ENCODE measurements around the gene DTX2.
"Not testable (repeated sequence)": the region's sequence is repeated elsewhere in the genome, so short reads cannot be mapped to it uniquely, and the experiment has no call there.

The DTX2 gene

DNA sequence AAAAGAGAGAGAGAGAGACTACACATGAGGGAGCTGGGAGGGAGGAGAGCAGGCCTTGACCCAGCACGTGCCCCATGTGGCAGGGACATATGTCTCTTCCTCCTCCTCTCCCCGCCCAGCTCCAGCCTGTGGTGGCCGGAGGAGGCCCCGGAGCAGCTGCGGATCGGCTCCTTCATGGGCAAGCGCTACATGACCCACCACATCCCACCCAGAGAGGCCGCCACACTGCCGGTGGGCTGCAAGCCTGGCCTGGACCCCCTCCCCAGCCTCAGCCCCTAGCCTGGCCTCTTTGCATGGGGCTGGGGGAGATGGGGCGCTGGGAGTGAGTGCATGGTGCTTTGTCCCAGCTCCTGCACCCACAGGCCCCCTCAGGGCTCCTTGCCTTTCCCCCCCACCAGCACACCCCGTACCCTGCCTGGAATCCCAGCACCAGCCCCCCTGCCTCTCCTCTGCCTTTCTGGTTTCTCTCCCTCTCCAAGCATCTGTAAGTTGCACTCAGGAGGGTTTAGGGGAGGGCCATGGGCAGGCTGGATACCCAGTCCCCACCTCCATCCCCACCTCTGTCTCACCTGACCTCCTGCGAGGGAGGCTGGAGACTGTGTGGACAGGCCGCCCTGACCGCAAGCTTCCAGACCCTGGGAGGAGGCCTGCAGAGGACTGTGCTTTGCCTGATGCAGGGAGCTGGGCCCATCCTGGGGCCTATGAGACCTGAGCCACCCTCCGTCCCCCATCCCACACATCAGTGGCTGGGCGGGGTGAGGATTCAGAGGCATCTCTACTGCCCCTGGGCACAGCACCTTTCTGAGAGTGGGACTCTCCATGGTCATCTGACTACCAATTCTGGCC is 53.6 kb downstream of the DTX2 start:
- TF ChIP-seq SIN3A (IDR thresholded peaks at IDR 0.05; ENCODE audit: borderline replicate concordance, insufficient read depth, low read length) (no peak), FOXP2 (optimal IDR thresholded peaks at IDR 0.05; ENCODE audit: borderline replicate concordance, extremely low read depth, extremely low read length, insufficient read depth) (no peak), TAF1 (IDR thresholded peaks at IDR 0.05; ENCODE audit: borderline replicate concordance, insufficient read depth, low read length) (no peak), POLR2AphosphoS5 (IDR thresholded peaks at IDR 0.05; ENCODE audit: low read depth, low read length) (no peak)
- TF ChIP-seq, protein P1, sequence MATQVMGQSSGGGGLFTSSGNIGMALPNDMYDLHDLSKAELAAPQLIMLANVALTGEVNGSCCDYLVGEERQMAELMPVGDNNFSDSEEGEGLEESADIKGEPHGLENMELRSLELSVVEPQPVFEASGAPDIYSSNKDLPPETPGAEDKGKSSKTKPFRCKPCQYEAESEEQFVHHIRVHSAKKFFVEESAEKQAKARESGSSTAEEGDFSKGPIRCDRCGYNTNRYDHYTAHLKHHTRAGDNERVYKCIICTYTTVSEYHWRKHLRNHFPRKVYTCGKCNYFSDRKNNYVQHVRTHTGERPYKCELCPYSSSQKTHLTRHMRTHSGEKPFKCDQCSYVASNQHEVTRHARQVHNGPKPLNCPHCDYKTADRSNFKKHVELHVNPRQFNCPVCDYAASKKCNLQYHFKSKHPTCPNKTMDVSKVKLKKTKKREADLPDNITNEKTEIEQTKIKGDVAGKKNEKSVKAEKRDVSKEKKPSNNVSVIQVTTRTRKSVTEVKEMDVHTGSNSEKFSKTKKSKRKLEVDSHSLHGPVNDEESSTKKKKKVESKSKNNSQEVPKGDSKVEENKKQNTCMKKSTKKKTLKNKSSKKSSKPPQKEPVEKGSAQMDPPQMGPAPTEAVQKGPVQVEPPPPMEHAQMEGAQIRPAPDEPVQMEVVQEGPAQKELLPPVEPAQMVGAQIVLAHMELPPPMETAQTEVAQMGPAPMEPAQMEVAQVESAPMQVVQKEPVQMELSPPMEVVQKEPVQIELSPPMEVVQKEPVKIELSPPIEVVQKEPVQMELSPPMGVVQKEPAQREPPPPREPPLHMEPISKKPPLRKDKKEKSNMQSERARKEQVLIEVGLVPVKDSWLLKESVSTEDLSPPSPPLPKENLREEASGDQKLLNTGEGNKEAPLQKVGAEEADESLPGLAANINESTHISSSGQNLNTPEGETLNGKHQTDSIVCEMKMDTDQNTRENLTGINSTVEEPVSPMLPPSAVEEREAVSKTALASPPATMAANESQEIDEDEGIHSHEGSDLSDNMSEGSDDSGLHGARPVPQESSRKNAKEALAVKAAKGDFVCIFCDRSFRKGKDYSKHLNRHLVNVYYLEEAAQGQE (IDR thresholded peaks at IDR 0.05; ENCODE audit: insufficient read depth in 1 of 2, low read depth in 2 of 2, low read length in 2 of 2): no peak

GRCh38 chr7:76515999-76516443 is 54.5 kb downstream of the DTX2 start:
- TF ChIP-seq FOXP2 (optimal IDR thresholded peaks at IDR 0.05; ENCODE audit: borderline replicate concordance, extremely low read depth, extremely low read length, insufficient read depth) (no peak), TAF1 (IDR thresholded peaks at IDR 0.05; ENCODE audit: borderline replicate concordance, insufficient read depth, low read length) (no peak), POLR2AphosphoS5 (IDR thresholded peaks at IDR 0.05; ENCODE audit: low read depth, low read length) (no peak), SIN3A (IDR thresholded peaks at IDR 0.05; ENCODE audit: borderline replicate concordance, insufficient read depth, low read length) (no peak)
- TF ChIP-seq, protein P1 (IDR thresholded peaks at IDR 0.05; ENCODE audit: insufficient read depth in 1 of 2, low read depth in 2 of 2, low read length in 2 of 2): no peak

DNA sequence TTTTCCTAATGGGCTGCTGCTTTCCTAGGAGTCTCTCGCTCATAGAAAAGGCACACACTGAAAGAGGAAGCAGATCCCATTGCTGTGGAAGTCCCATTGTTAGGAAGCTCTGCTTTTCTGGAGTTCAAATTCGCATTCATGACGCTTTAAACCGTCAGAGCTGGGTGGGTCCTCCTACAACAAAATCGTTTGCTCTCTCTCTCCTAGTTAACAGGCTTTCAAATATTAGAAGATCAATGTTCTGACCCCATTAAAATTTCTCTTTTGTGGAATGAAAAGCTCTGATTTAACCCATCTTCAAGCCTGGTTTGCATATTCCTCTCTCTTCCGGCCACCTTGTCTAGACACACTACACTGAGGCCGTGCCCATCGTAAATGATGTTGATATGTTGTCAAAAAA is 81.7 kb downstream of the DTX2 start, which contains the start of gene SPDYE16:
TSS of gene SPDYE16 (minus strand) at position 101 of the 400 bp plus-strand sequence. CDS start 1,838 bp downstream, outside the sequence.
- TF ChIP-seq FOXP2 (optimal IDR thresholded peaks at IDR 0.05; ENCODE audit: borderline replicate concordance, extremely low read depth, extremely low read length, insufficient read depth); TAF1 (IDR thresholded peaks at IDR 0.05; ENCODE audit: borderline replicate concordance, insufficient read depth, low read length): not testable (repeated sequence)
- TF ChIP-seq, protein P1 (IDR thresholded peaks at IDR 0.05; ENCODE audit: insufficient read depth in 1 of 2, low read depth in 2 of 2, low read length in 2 of 2): not testable (repeated sequence)

- TF ChIP-seq POLR2AphosphoS5 (IDR thresholded peaks at IDR 0.05; ENCODE audit: low read depth, low read length) (peak; percentile 73), TAF1 (IDR thresholded peaks at IDR 0.05; ENCODE audit: borderline replicate concordance, insufficient read depth, low read length) (peak; percentile 63; the same call in 1 of the 2 replicates)
Measured at GRCh38 chr7:76549025-76549854, 87.7 kb downstream of the DTX2 start.
